ENCODE data around the gene PEX26.

PEX26 gene

DNA sequence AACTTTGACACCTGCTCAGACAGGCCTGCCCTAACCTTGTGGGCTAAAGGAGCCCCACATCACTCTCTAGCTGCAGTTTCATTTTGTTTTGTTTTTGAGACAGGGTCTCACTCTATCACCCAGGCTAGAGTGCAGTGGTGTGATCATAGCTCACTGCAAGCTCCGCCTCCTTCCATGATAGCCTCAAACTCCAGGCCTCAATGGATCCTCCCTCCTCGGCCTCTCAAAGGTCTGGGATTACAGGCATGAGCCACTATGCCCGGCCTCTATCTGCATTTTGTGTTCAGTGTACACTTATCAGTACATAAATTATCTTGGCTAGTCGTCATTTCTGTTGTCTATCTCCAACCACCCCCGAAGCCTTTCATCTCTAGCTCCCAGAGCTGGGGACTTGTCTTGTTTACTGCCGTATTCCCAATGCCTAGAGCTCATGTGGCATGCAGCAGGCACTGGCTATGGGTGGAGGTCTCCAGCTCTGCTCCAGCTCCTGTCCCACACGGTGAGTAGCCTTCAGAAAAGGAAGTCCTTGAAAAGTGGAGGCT, 22.1 kb upstream of the PEX26 start:
- TF ChIP-seq CTCF (IDR thresholded peaks at IDR 0.05) = no peak

GRCh38 chr22:18056161-18056666, 21.6 kb upstream of the PEX26 start:
- no peak for TF ChIP-seq CTCF (IDR thresholded peaks at IDR 0.05)

DNA sequence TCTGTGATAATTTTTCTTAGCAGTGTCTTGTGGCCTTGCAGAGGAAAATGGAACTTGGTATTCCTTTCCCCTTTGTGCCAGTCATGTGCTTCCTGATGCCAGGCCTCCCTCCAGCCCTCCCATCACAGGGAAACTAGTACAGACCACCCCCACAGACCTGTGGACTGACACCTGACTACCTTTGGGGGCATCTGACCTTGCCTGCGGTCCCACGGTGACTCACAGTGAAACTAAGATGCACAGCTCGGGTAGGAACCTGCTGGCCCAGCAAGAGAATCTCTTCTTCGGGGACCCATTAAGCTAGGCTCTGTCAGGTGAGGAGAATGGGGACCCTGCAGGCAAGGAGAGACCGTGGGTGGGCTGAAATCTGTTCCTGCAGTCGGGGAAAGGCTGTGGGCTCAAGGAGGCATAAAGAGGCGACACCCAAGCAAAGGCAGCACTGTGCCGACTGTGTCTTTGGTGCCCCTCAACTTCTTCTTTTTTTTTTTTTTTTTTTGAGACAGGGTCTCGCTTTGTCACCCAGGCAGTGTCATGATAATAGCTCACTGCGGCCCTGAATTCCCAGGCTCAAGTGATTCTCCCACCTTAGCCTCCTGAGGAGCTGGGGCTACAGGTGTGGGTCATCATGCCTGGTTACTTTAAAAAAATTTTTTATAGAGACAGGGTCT, 20.8 kb upstream of the PEX26 start:
- no peak for TF ChIP-seq CTCF (IDR thresholded peaks at IDR 0.05)

GRCh38 chr22:18057568-18058209, 20.1 kb upstream of the PEX26 start:
- no peak for TF ChIP-seq CTCF (IDR thresholded peaks at IDR 0.05)

- no peak for TF ChIP-seq CTCF (IDR thresholded peaks at IDR 0.05)
Observed at GRCh38 chr22:18058371-18059093, 19.3 kb upstream of the PEX26 start.

DNA sequence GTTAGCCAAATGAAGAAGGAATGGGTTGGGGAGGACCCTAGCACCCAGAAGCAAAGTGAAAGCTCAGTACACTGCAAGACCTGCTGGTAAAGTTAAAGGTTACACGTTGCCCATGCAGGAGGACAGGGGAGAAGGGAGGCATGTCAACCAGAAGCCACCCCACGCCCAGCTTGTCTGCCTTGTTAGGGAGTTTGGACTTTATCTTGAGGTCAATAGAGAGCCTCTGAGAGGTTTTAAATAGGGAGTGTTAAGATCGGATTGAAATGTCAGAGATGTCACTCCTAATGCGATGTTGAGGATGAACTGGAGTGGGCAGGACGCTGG, 18.7 kb upstream of the PEX26 start:
- TF ChIP-seq CTCF (IDR thresholded peaks at IDR 0.05) = no peak

DNA sequence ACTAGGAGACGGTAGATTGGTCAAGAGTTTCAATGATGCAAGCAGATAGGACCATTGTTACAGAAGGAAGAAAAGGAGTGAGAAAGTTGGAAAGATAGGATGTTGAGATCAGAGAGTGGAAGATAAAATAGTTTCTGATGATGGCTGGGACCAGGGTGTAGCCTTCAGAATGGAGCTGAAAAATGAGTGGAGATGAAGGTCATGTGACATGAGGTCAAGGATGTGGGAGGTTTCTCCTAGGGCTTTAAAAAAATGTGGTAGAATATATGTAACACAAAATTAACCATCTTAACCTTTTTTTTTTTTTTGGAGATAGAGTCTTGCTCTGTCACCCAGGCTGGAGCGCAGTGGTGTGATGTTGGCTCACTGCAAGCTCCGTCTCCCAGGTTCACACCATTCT, 18.3 kb upstream of the PEX26 start:
- TF ChIP-seq CTCF (IDR thresholded peaks at IDR 0.05) = no peak
